ENCODE results near the gene ZNF606.

DNA sequence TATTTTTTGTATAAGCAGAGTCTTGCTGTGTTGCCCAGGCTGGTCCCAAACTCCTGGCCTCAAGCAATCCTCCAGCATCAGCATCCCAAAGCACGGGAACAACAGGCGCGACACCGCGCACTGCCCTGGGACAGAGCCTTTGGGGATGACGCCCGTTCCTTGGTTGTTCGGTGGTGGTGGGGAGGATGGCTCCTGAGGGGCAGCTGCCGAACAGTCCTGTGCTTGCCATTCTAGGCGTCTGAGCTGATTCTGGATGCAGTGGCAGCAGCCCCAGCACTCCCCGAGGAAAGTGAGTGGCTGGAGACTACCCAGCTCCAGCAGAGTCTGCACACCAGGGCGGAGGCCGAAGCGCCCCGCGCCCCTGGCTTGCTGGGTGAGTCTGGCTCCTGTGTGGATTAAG, 49.6 kb upstream of the ZNF606 start:
- TF ChIP-seq CTCF (IDR thresholded peaks at IDR 0.05; ENCODE audit: low read length): no peak
- no peak for TF ChIP-seq EZH2 (optimal IDR thresholded peaks at IDR 0.05; ENCODE audit: low read depth, low read length)
- no peak for TF ChIP-seq EZH2phosphoT487 (IDR thresholded peaks at IDR 0.05; ENCODE audit: low read length)

Measured in MM.1S (cell line).